NK-92 treated with Interleukin-12 subunit alpha and Interleukin-12 subunit beta, amount 100 ng/mL, for 24 hours (cell line): ENCODE results near the gene PTPRN2.

Experiments
- DNase-seq: peaks from one replicate; lab custom pipeline; 2025; lab: John Stamatoyannopoulos, UW

Gene PTPRN2

GRCh38 chr7:157638563-157638962 lies 949.1 kb downstream of the PTPRN2 start:
- DNase-seq = no peak

GRCh38 chr7:157637216-157637949 lies 950.2 kb downstream of the PTPRN2 start:
- no peak for DNase-seq

- DNase-seq = no peak
Observed at GRCh38 chr7:157635669-157636068, 952.0 kb downstream of the PTPRN2 start.

- no peak for DNase-seq
Observed at GRCh38 chr7:157635148-157635500, 952.5 kb downstream of the PTPRN2 start.

GRCh38 chr7:157634401-157635147 lies 953.0 kb downstream of the PTPRN2 start:
- no peak for DNase-seq

GRCh38 chr7:157633465-157634185 lies 954.0 kb downstream of the PTPRN2 start:
- DNase-seq = no peak

- no peak for DNase-seq
Observed at GRCh38 chr7:157630301-157630853, 957.2 kb downstream of the PTPRN2 start.

- no peak for DNase-seq
Observed at GRCh38 chr7:157628456-157628855, 959.2 kb downstream of the PTPRN2 start.

GRCh38 chr7:157627646-157628045 lies 960.0 kb downstream of the PTPRN2 start:
- DNase-seq = no peak

GRCh38 chr7:157627033-157627432 lies 960.6 kb downstream of the PTPRN2 start:
- DNase-seq = no peak

GRCh38 chr7:157625973-157626742 lies 961.5 kb downstream of the PTPRN2 start:
- no peak for DNase-seq

GRCh38 chr7:157623556-157623955 lies 964.1 kb downstream of the PTPRN2 start:
- no peak for DNase-seq

GRCh38 chr7:157622408-157623205 lies 965.0 kb downstream of the PTPRN2 start:
- DNase-seq = no peak

GRCh38 chr7:157622000-157622399 lies 965.6 kb downstream of the PTPRN2 start:
- no peak for DNase-seq

GRCh38 chr7:157621131-157621681 lies 966.4 kb downstream of the PTPRN2 start:
- DNase-seq = no peak

- no peak for DNase-seq
Observed at GRCh38 chr7:157620616-157621015, 967.0 kb downstream of the PTPRN2 start.

GRCh38 chr7:157619753-157620525 lies 967.7 kb downstream of the PTPRN2 start:
- no peak for DNase-seq

GRCh38 chr7:157618823-157619606 lies 968.6 kb downstream of the PTPRN2 start:
- no peak for DNase-seq

GRCh38 chr7:157618091-157618726 lies 969.4 kb downstream of the PTPRN2 start:
- DNase-seq = no peak
